NB4 (cell line): Measurements from ENCODE around the gene TMED3.

Experiments used
- CTCF ChIP-seq: IDR thresholded peaks from one replicate; pipeline ENCODE4 v1.5.1; 2012; ENCODE audit warnings: low read depth, low read length
- POLR2A ChIP-seq: IDR thresholded peaks from 2 replicates; pipeline ENCODE4 v1.6.1; 2011; ENCODE audit warnings: mild to moderate bottlenecking; ENCODE audit not compliant: insufficient read length; ENCODE audit errors: extremely low read depth

- TF ChIP-seq CTCF (no peak), POLR2A (no peak)
These were observed 3.9 kb downstream of the TMED3 start for GRCh38 chr15:79314811-79315210.
